HEK293 (cell line): ENCODE results near the gene TRAK2.
"Not testable (repeated sequence)": the region's sequence is repeated elsewhere in the genome, so short reads cannot be mapped to it uniquely, and the experiment has no call there.

ENCODE experiments used
- CTCF ChIA-PET: fragments of 350-600 bp; formaldehyde crosslinking; extraction: SDS; loops from one replicate; lab custom pipeline; 2021; ENCODE audit warnings: antibody characterized with exemption; lab: Yijun Ruan, JAX
- POLR2A ChIA-PET: fragments of 300-600 bp; formaldehyde crosslinking; extraction: SDS; loops from one replicate; lab custom pipeline; 2020; ENCODE audit warnings: antibody characterized with exemption, inconsistent platforms; lab: Yijun Ruan, JAX
- H3K27ac ChIP-seq: fragments of 200-500 bp; sonication (Bioruptor generic); 2 replicates; pipeline ENCODE4 v1.5.1; 2014; ENCODE audit warnings: low read depth, low read length, control low read depth, inconsistent platforms; ENCODE audit errors: extremely low read depth
- H3K36me3 ChIP-seq, 2 experiments: fragments of 200-500 bp in 1 of 2; sonication (Bioruptor generic) in 1 of 2; 1 replicate in 1 of 2; 2 replicates in 1 of 2; pipeline ENCODE4 v1.5.1; 2014 to 2017; ENCODE audit warnings: inconsistent platforms in 2 of 2, low read length in 2 of 2; ENCODE audit not compliant: control insufficient read depth in 2 of 2, insufficient read depth in 1 of 2
- H3K4me1 ChIP-seq: fragments of 200-500 bp; sonication (Bioruptor generic); 2 replicates; pipeline ENCODE4 v1.5.1; 2014; ENCODE audit warnings: mild to moderate bottlenecking, low read length, inconsistent platforms; ENCODE audit not compliant: control insufficient read depth, insufficient read depth
- H3K4me3 ChIP-seq: 2 replicates; pipeline ENCODE4 v1.5.1; 2011; ENCODE audit warnings: low read depth, mild to moderate bottlenecking, control low read depth, low read length, moderate library complexity
- H3K9me3 ChIP-seq: fragments of 200-500 bp; sonication (Bioruptor generic); 2 replicates; pipeline ENCODE4 v1.5.1; 2014; ENCODE audit warnings: low read depth, low read length, inconsistent platforms; ENCODE audit not compliant: control insufficient read depth, insufficient read depth
- KLF8 ChIP-seq: fragments of 450-650 bp; formaldehyde crosslinking; IDR thresholded peaks from 2 replicates; pipeline ENCODE4 v1.5.1; 2016; ENCODE audit warnings: missing biosample characterization, missing genetic modification characterization
- OVOL3 ChIP-seq: fragments of 450-650 bp; formaldehyde crosslinking; IDR thresholded peaks from 2 replicates; pipeline ENCODE4 v1.5.1; 2016; ENCODE audit warnings: missing biosample characterization, missing genetic modification characterization
- ZEB2 ChIP-seq: fragments of 450-650 bp; formaldehyde crosslinking; IDR thresholded peaks from 2 replicates; pipeline ENCODE4 v1.5.1; 2016; ENCODE audit warnings: missing biosample characterization, missing genetic modification characterization
- ZFP3 ChIP-seq: fragments of 450-650 bp; formaldehyde crosslinking; IDR thresholded peaks from 2 replicates; pipeline ENCODE4 v1.5.1; 2016; ENCODE audit warnings: low read depth, missing biosample characterization, missing genetic modification characterization
- ZNF112 ChIP-seq: fragments of 450-650 bp; formaldehyde crosslinking; IDR thresholded peaks from 2 replicates; pipeline ENCODE4 v1.5.0; 2017; ENCODE audit warnings: missing biosample characterization, missing genetic modification characterization
- ZNF157 ChIP-seq: fragments of 450-650 bp; formaldehyde crosslinking; IDR thresholded peaks from 2 replicates; pipeline ENCODE4 v1.5.1; 2016; ENCODE audit warnings: missing biosample characterization, missing genetic modification characterization
- ZNF239 ChIP-seq: fragments of 450-650 bp; formaldehyde crosslinking; IDR thresholded peaks from 2 replicates; pipeline ENCODE4 v1.5.1; 2016; ENCODE audit warnings: missing biosample characterization, missing genetic modification characterization
- ZNF433 ChIP-seq: fragments of 450-650 bp; formaldehyde crosslinking; IDR thresholded peaks from 2 replicates; pipeline ENCODE4 v1.5.1; 2016; ENCODE audit warnings: missing biosample characterization, missing genetic modification characterization, low read depth
- ZNF558 ChIP-seq: fragments of 450-650 bp; formaldehyde crosslinking; IDR thresholded peaks from 2 replicates; pipeline ENCODE4 v1.5.1; 2016; ENCODE audit warnings: missing biosample characterization, missing genetic modification characterization
- TF ChIP-seq, protein P1 (sequence below): fragments of 450-650 bp; formaldehyde crosslinking; IDR thresholded peaks from 2 replicates; pipeline ENCODE4 v1.5.1; 2016; ENCODE audit warnings: missing biosample characterization, missing genetic modification characterization

The TRAK2 gene

GRCh38 chr2:201432038-201432620, 19.1 kb downstream of the TRAK2 start:
- POLR2A ChIA-PET, result interaction anchor here (1.7 kb wide), 1 partner anchor 19 kb away, joined by 12 read pairs; the partner anchor contains the start of genes STRADB and TRAK2
- Histone ChIP-seq H3K4me1 (peaks cover 6% of the 10 kb centered on the region), H3K27ac (no peak overlapping the region), H3K36me3 (no peaks in the 10 kb centered on the region), H3K9me3 (no peaks in the 10 kb centered on the region), H3K4me3 (no peak overlapping the region)
- no peak for TF ChIP-seq ZEB2 (tag by site-specific recombination)
- CTCF ChIA-PET, result interaction anchor here (1.4 kb wide), 1 partner anchor 200 kb away, joined by 5 read pairs; no protein-coding TSS in a partner anchor

GRCh38 chr2:201430839-201431238, 20.4 kb downstream of the TRAK2 start:
- ChIA-PET POLR2A (no interaction called here), CTCF (no interaction called here)
- peaks cover 6% of the 10 kb centered on the region for H3K4me1 ChIP-seq

DNA sequence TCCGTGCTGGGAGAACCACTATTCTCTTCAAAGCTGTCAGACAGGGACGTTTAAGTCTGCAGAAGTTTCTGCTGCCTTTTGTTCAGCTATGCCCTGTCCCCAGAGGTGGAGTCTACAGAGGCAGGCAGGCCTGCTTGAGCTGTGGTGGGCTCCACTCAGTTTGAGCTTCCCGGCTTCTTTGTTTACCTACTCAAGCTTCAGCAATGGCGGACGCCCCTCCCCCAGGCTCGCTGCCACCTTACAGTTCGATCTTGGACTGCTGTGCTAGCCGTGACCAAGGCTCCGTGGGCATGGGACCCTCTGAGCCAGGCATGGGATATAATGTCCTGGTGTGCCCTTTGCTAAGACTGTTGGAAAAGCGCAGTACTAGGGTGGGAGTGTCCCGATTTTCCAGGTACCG, 20.9 kb downstream of the TRAK2 start:
- POLR2A ChIA-PET, H3K9me3 ChIP-seq, H3K36me3 ChIP-seq, H3K27ac ChIP-seq, H3K4me1 ChIP-seq, H3K4me3 ChIP-seq: not testable (repeated sequence)
- CTCF ChIA-PET, result interaction anchor here (0.7 kb wide), 1 partner anchor 111 kb away, joined by 3 read pairs; no protein-coding TSS in a partner anchor

More at GRCh38 chr2:201430839-201431238, 20.4 kb downstream of the TRAK2 start:
- H3K36me3 ChIP-seq, result no peaks in the 10 kb centered on the region
- H3K27ac ChIP-seq, result no peak overlapping the region
- TF ChIP-seq KLF8 (no peak), ZNF433 (no peak), ZFP3 (tag by site-specific recombination) (no peak), ZNF239 (tag by site-specific recombination) (no peak), ZNF157 (tag by site-specific recombination) (no peak), OVOL3 (tag by site-specific recombination) (no peak), ZNF112 (tag by site-specific recombination) (no peak), ZNF558 (tag by site-specific recombination) (no peak)
- no peak overlapping the region for H3K4me3 ChIP-seq
- H3K9me3 ChIP-seq, result no peaks in the 10 kb centered on the region

- H3K4me1 ChIP-seq, POLR2A ChIA-PET, H3K9me3 ChIP-seq, H3K27ac ChIP-seq, H3K4me3 ChIP-seq, H3K36me3 ChIP-seq: not testable (repeated sequence)
- CTCF ChIA-PET, result interaction anchor here (0.7 kb wide), 1 partner anchor 112 kb away, joined by 3 read pairs; no protein-coding TSS in a partner anchor
Measured at GRCh38 chr2:201429835-201430234, 21.4 kb downstream of the TRAK2 start.

- H3K9me3 ChIP-seq, CTCF ChIA-PET, H3K4me1 ChIP-seq, H3K27ac ChIP-seq, H3K36me3 ChIP-seq, POLR2A ChIA-PET, H3K4me3 ChIP-seq: not testable (repeated sequence)
- TF ChIP-seq, protein P1, sequence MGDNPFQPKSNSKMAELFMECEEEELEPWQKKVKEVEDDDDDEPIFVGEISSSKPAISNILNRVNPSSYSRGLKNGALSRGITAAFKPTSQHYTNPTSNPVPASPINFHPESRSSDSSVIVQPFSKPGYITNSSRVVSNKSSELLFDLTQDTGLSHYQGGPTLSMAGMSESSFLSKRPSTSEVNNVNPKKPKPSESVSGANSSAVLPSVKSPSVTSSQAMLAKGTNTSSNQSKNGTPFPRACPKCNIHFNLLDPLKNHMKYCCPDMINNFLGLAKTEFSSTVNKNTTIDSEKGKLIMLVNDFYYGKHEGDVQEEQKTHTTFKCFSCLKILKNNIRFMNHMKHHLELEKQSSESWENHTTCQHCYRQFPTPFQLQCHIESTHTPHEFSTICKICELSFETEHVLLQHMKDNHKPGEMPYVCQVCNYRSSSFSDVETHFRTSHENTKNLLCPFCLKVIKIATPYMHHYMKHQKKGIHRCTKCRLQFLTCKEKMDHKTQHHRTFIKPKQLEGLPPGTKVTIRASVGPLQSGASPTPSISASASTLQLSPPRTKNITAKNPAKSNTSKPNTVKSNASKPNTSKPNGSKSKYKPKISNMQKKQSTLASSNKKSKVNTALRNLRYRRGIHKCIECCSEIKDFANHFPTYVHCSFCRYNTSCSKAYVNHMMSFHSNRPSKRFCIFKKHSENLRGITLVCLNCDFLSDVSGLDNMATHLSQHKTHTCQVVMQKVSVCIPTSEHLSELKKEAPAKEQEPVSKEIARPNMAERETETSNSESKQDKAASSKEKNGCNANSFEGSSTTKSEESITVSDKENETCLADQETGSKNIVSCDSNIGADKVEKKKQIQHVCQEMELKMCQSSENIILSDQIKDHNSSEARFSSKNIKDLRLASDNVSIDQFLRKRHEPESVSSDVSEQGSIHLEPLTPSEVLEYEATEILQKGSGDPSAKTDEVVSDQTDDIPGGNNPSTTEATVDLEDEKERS (tag by site-specific recombination), result peak; percentile 89
Measured at GRCh38 chr2:201428366-201428765, 22.9 kb downstream of the TRAK2 start.
